Ishikawa (cell line): ENCODE results near the gene TPT1.

Experiments used
- CEBPB ChIP-seq: IDR thresholded peaks from 2 replicates; pipeline ENCODE4 v1.6.1; 2012
- CREB1 ChIP-seq: IDR thresholded peaks from 2 replicates; pipeline ENCODE4 v1.6.1; 2012; ENCODE audit warnings: low read depth
- EGR1 ChIP-seq: IDR thresholded peaks from 2 replicates; pipeline ENCODE4 v1.6.1; 2012
- MAX ChIP-seq: IDR thresholded peaks from 2 replicates; pipeline ENCODE4 v1.6.1; 2012
- NFIC ChIP-seq: IDR thresholded peaks from 2 replicates; pipeline ENCODE4 v1.6.1; 2012
- REST ChIP-seq: IDR thresholded peaks from 2 replicates; pipeline ENCODE4 v1.6.1; 2012; ENCODE audit warnings: low read depth, mild to moderate bottlenecking
- YY1 ChIP-seq: IDR thresholded peaks from 2 replicates; pipeline ENCODE4 v1.6.1; 2012; ENCODE audit warnings: low read depth

GRCh38 chr13:45370922-45371406 lies 30.0 kb upstream of the TPT1 start:
- no peak for TF ChIP-seq EGR1
- TF ChIP-seq NFIC = no peak
- TF ChIP-seq REST = no peak
- TF ChIP-seq CEBPB = no peak
- TF ChIP-seq CREB1 = no peak
- 0 out of 2 replicates have a peak, but pooled peaks have one; percentile 32 for TF ChIP-seq YY1
- TF ChIP-seq MAX = no peak
